Measurements from ENCODE around the gene HDAC9. TPM values are rescaled to one million over a fixed set of nuclear protein-coding genes. Genes with fewer than 3 reads are reported as not detected.

HDAC9 gene
- total RNA-seq, 1 experiment from 2014 or later, result 4.3 TPM

GRCh38 chr7:18555120-18555519 is 59.6 kb downstream of the HDAC9 start:
- no TSS peak for BruUV-seq (replicated peaks)
- intact Hi-C loops (cut with micrococcal nuclease), result no loop called here
- Histone ChIP-seq H2AFZ (ENCODE audit: low read depth, low read length, poor library complexity, severe bottlenecking) (no peak overlapping the region), H3K9me3 (ENCODE audit: control insufficient read depth in 1 of 2, insufficient read depth in 1 of 2, low read depth in 1 of 2, low read length in 2 of 2) (no peaks in the 10 kb centered on the region), H3K27me3 (ENCODE audit: insufficient read depth, low read length) (no peaks in the 10 kb centered on the region), H3K4me2 (ENCODE audit: low read length) (no peak overlapping the region), H3K79me2 (ENCODE audit: insufficient read depth, low read length) (no peaks in the 10 kb centered on the region), H3K9me2 (ENCODE audit: insufficient read depth) (no peaks in the 10 kb centered on the region), H3K36me3 (ENCODE audit: control insufficient read depth in 1 of 2, insufficient read depth in 2 of 2, low read length in 2 of 2) (no peaks in the 10 kb centered on the region), H3K4me1 (ENCODE audit: control insufficient read depth in 1 of 2, insufficient read depth in 2 of 2, low read length in 2 of 2) (no peaks in the 10 kb centered on the region), H4K20me1 (ENCODE audit: insufficient read depth) (no peaks in the 10 kb centered on the region), H3K9ac (ENCODE audit: low read length) (no peak overlapping the region), H3K27ac (ENCODE audit: low read depth, low read length) (no peak overlapping the region), H3K4me3 (replicated peaks in 1 of 2; ENCODE audit: low read depth in 1 of 2, low read length in 2 of 2) (no peak overlapping the region)
- CTCF ChIA-PET, result no interaction called here
- RAD21 ChIA-PET (ENCODE audit: low non-redundant PET in 1 of 2, low total read pairs in 2 of 2, uncharacterized antibody in 2 of 2, unreplicated experiment in 2 of 2), result no interaction called here
- POLR2A ChIA-PET, result no interaction called here
- DNase-seq (ENCODE audit: low read depth, low spot score) (no peak), ATAC-seq (no peak)
- TF ChIP-seq MAX (IDR thresholded peaks at IDR 0.05), result no peak
- no peak for TF ChIP-seq TCF7L2 (IDR thresholded peaks at IDR 0.05; ENCODE audit: borderline replicate concordance, extremely low read depth, insufficient read depth, insufficient read length)
- no peak for TF ChIP-seq ELF1 (IDR thresholded peaks at IDR 0.05; ENCODE audit: borderline replicate concordance, low read depth)
- TF ChIP-seq RAD21 (IDR thresholded peaks at IDR 0.05; ENCODE audit: low read depth), result no peak
- no peak for TF ChIP-seq ZFX (IDR thresholded peaks at IDR 0.05)
- TF ChIP-seq EZH2phosphoT487 (IDR thresholded peaks at IDR 0.05; ENCODE audit: borderline replicate concordance), result no peak
- no peak for TF ChIP-seq YY1 (IDR thresholded peaks at IDR 0.05; ENCODE audit: extremely low read depth, insufficient replicate concordance, low read depth, low read length)
- TF ChIP-seq FOSL1 (IDR thresholded peaks at IDR 0.05; ENCODE audit: low read depth), result no peak
- TF ChIP-seq ZNF274 (IDR thresholded peaks at IDR 0.05; ENCODE audit: low read depth, low read length), result no peak
- TF ChIP-seq CBX3 (IDR thresholded peaks at IDR 0.05; ENCODE audit: low read depth), result no peak
- no peak for TF ChIP-seq SIN3A (IDR thresholded peaks at IDR 0.05; ENCODE audit: low read depth)
- no peak for TF ChIP-seq EZH2 (IDR thresholded peaks at IDR 0.05)
- TF ChIP-seq, protein P1, sequence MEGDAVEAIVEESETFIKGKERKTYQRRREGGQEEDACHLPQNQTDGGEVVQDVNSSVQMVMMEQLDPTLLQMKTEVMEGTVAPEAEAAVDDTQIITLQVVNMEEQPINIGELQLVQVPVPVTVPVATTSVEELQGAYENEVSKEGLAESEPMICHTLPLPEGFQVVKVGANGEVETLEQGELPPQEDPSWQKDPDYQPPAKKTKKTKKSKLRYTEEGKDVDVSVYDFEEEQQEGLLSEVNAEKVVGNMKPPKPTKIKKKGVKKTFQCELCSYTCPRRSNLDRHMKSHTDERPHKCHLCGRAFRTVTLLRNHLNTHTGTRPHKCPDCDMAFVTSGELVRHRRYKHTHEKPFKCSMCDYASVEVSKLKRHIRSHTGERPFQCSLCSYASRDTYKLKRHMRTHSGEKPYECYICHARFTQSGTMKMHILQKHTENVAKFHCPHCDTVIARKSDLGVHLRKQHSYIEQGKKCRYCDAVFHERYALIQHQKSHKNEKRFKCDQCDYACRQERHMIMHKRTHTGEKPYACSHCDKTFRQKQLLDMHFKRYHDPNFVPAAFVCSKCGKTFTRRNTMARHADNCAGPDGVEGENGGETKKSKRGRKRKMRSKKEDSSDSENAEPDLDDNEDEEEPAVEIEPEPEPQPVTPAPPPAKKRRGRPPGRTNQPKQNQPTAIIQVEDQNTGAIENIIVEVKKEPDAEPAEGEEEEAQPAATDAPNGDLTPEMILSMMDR (IDR thresholded peaks at IDR 0.05 in 2 of 3, conservative IDR thresholded peaks at IDR 0.05 in 1 of 3; ENCODE audit: borderline replicate concordance in 1 of 3, insufficient read depth in 1 of 3, low read depth in 2 of 3, low read length in 2 of 3), result no peak
- no peak for TF ChIP-seq REST (IDR thresholded peaks at IDR 0.05; ENCODE audit: low read depth)
- TF ChIP-seq EGR1 (IDR thresholded peaks at IDR 0.05; ENCODE audit: low read depth), result no peak
- TF ChIP-seq SP1 (IDR thresholded peaks at IDR 0.05; ENCODE audit: low read depth), result no peak
- no peak for TF ChIP-seq POLR2AphosphoS5 (IDR thresholded peaks at IDR 0.05; ENCODE audit: low read depth, low read length)
- TF ChIP-seq SRF (IDR thresholded peaks at IDR 0.05; ENCODE audit: low read depth), result no peak
- no peak for TF ChIP-seq CEBPB (IDR thresholded peaks at IDR 0.05; ENCODE audit: low read depth)
- no peak for TF ChIP-seq POLR2A (IDR thresholded peaks at IDR 0.05; ENCODE audit: borderline replicate concordance, extremely low read depth, insufficient read depth, insufficient read length)
